PC-9 (cell line): ENCODE measurements around the gene ALG14. TPM values are rescaled to one million over a fixed set of nuclear protein-coding genes. Genes with fewer than 3 reads are reported as not detected.

Experiments
- BruUV-seq: library from RNA; stranded (reverse); fragments of 400-500 nt; replicated peaks from 2 replicates; lab custom pipeline; 2021; lab: Mats Ljungman, UMichigan
- CTCF ChIA-PET: fragments of 300-600 bp; sonication (Branson Sonifier 250); formaldehyde crosslinking; loops from one replicate; lab custom pipeline; 2022; ENCODE audit warnings: antibody characterized with exemption; lab: Charles Lee
- POLR2A ChIA-PET: fragments of 300-600 bp; sonication (Branson Sonifier 250); formaldehyde crosslinking; loops from one replicate; lab custom pipeline; 2022; ENCODE audit warnings: antibody characterized with exemption; ENCODE audit not compliant: unreplicated experiment; lab: Charles Lee
- DNase-seq, 2 experiments: peaks; one replicate each; pipeline versions ENCODE4 v3.0.0 to v3.0.0-alpha.2; 2015 to 2022; ENCODE audit warnings: mixed read lengths in 1 of 2
- H2AFZ ChIP-seq: fragments of 200-600 bp; sonication (generic); 2 replicates; pipeline ENCODE4 v1.8.1; 2017; ENCODE audit warnings: antibody characterized with exemption
- H3F3A ChIP-seq: fragments of 200-600 bp; sonication (generic); 2 replicates; pipeline ENCODE4 v1.8.1; 2017; ENCODE audit warnings: antibody characterized with exemption, mild to moderate bottlenecking, low read depth; ENCODE audit not compliant: insufficient read depth
- H3K27ac ChIP-seq: fragments of 200-600 bp; sonication (generic); 2 replicates; pipeline ENCODE4 v1.6.1; 2016; ENCODE audit warnings: mixed run types
- H3K27me3 ChIP-seq: fragments of 200-600 bp; sonication (generic); 2 replicates; pipeline ENCODE4 v1.6.1; 2016; ENCODE audit warnings: low read depth, mixed run types; ENCODE audit not compliant: insufficient read depth
- H3K36me3 ChIP-seq: fragments of 200-600 bp; sonication (generic); 2 replicates; pipeline ENCODE4 v1.6.1; 2016; ENCODE audit warnings: low read depth, mixed run types
- H3K4me1 ChIP-seq: fragments of 200-600 bp; sonication (generic); replicated peaks from 2 replicates; pipeline ENCODE4 v1.6.1; 2016; ENCODE audit warnings: mixed run types; ENCODE audit not compliant: insufficient read depth
- H3K4me2 ChIP-seq: fragments of 200-600 bp; sonication (generic); 2 replicates; pipeline ENCODE4 v1.6.1; 2017; ENCODE audit warnings: mixed run types
- H3K4me3 ChIP-seq: fragments of 200-600 bp; sonication (generic); 2 replicates; pipeline ENCODE4 v1.6.1; 2016; ENCODE audit warnings: mixed run types
- H3K79me2 ChIP-seq: fragments of 200-600 bp; sonication (generic); 2 replicates; pipeline ENCODE4 v1.6.1; 2017; ENCODE audit warnings: low read depth, mixed run types
- H3K9me2 ChIP-seq: fragments of 200-600 bp; sonication (generic); 2 replicates; pipeline ENCODE4 v1.8.1; 2017; ENCODE audit warnings: mild to moderate bottlenecking; ENCODE audit not compliant: insufficient read depth
- H3K9me3 ChIP-seq: fragments of 200-600 bp; sonication (generic); 2 replicates; pipeline ENCODE4 v1.8.1; 2016; ENCODE audit warnings: low read depth; ENCODE audit not compliant: insufficient read depth
- H4K20me1 ChIP-seq: fragments of 200-600 bp; sonication (generic); 2 replicates; pipeline ENCODE4 v1.8.1; 2017; ENCODE audit not compliant: insufficient read depth
- EZH2 ChIP-seq: fragments of 200-600 bp; sonication (generic); IDR thresholded peaks from 2 replicates; pipeline ENCODE4 v1.8.0; 2017; ENCODE audit warnings: antibody characterized with exemption, low read depth
- intact Hi-C: fragments of 100-400 bp; cut with micrococcal nuclease; formaldehyde crosslinking; loops from one replicate; pipeline ENCODE4 v1.10.0; 2022; ENCODE audit not compliant: unreplicated experiment
- total RNA-seq: library from RNA; stranded (reverse); gene quantifications from 2 replicates; pipeline ENCODE4 v1.2.3, GENCODE V29; 2021
- TF ChIP-seq, protein P1 (sequence below): fragments of 200-600 bp; sonication (generic); conservative IDR thresholded peaks from 2 replicates; pipeline ENCODE4 v1.6.1; 2017; ENCODE audit warnings: mixed run types, antibody characterized with exemption, mild to moderate bottlenecking, moderate library complexity

The ALG14 gene
- total RNA-seq, 1 experiment from 2014 or later = 8.6 TPM

DNA sequence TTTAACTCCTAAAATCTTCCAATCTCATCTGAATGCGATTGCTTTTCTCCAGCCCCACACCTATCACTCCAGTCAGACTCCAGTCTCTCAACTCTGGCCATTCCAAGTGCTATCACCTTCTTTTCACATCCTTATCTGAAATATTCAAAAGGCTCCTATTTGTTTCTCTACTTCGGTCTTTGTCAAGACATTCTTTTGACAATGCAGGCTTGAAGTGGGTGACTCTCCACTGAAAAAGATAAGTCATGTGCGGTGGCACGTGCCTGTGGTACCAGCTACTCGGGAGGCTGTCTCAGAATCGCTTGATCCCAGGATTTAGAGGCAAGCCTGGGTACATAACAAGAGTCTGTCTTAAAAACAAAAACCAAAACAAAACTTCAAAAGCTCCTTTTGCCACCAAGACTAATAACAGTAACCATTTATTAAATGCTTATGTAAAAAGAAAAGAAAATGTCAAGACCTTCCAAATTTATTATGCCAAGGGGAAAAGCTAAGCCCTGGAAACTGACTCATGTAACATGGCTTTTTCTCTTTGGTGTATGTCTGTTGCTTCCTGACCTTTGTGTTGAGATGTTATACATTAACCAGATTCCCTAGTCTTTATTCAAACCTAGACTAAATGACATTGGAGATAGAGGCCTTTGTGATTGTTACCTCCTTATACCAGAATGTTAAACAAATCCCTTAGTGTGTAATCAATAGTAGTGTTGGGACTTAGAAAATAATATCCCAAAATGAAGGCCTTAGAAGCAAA lies 3.6 kb downstream of the ALG14 start:
- no TSS peak for BruUV-seq
- H3K79me2 ChIP-seq = peaks cover 10% of the 10 kb centered on the region
- H3F3A ChIP-seq = no peaks in the 10 kb centered on the region
- no peak for TF ChIP-seq EZH2
- no peak overlapping the region for H3K4me2 ChIP-seq
- no peaks in the 10 kb centered on the region for H4K20me1 ChIP-seq
- intact Hi-C loops = no loop called here
- H3K9me3 ChIP-seq = no peaks in the 10 kb centered on the region
- no peaks in the 10 kb centered on the region; the same call in 1 of the 2 replicates for H3K9me2 ChIP-seq
- no peaks in the 10 kb centered on the region for H3K27me3 ChIP-seq
- peaks cover 15% of the 10 kb centered on the region for H3K4me1 ChIP-seq
- DNase-seq = no peak
- POLR2A ChIA-PET = no interaction called here
- no peaks in the 10 kb centered on the region; the same call in 1 of the 2 replicates for H3K36me3 ChIP-seq
- no peak overlapping the region for H3K27ac ChIP-seq
- H3K4me3 ChIP-seq = no peak overlapping the region
- H2AFZ ChIP-seq = no peak overlapping the region
- CTCF ChIA-PET = no interaction called here

DNA sequence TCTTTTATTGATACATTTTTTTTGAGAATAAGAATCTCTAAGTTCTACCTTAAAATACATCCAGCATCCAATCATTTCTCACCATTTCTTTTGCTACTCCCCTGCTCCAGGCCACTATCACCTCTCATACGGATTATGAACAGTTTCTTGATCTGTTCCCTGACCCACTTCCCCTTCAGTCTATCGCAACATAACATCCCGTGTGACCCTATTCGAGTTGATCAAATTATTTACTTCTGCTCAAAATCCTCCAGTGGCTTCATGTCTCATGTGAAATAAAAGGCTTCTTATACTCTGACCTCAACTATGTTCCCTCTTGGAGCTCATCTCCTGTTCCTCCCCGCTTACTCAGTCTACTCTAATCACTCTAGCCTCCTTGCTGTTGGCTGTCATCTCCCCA lies 5.2 kb downstream of the ALG14 start:
- Histone ChIP-seq H3K9me2 (no peaks in the 10 kb centered on the region; the same call in 1 of the 2 replicates), H3K9me3 (no peaks in the 10 kb centered on the region), H3K4me2 (no peak overlapping the region), H4K20me1 (no peaks in the 10 kb centered on the region), H3K79me2 (peaks cover 10% of the 10 kb centered on the region), H3K27ac (no peak overlapping the region), H3K4me3 (no peak overlapping the region), H3F3A (no peaks in the 10 kb centered on the region), H3K27me3 (no peaks in the 10 kb centered on the region), H3K4me1 (peaks cover 15% of the 10 kb centered on the region), H2AFZ (no peak overlapping the region), H3K36me3 (no peaks in the 10 kb centered on the region; the same call in 1 of the 2 replicates)
- intact Hi-C loops = no loop called here
- DNase-seq = no peak
- ChIA-PET CTCF (no interaction called here), POLR2A (no interaction called here)
- TF ChIP-seq, protein P1, sequence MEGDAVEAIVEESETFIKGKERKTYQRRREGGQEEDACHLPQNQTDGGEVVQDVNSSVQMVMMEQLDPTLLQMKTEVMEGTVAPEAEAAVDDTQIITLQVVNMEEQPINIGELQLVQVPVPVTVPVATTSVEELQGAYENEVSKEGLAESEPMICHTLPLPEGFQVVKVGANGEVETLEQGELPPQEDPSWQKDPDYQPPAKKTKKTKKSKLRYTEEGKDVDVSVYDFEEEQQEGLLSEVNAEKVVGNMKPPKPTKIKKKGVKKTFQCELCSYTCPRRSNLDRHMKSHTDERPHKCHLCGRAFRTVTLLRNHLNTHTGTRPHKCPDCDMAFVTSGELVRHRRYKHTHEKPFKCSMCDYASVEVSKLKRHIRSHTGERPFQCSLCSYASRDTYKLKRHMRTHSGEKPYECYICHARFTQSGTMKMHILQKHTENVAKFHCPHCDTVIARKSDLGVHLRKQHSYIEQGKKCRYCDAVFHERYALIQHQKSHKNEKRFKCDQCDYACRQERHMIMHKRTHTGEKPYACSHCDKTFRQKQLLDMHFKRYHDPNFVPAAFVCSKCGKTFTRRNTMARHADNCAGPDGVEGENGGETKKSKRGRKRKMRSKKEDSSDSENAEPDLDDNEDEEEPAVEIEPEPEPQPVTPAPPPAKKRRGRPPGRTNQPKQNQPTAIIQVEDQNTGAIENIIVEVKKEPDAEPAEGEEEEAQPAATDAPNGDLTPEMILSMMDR = no peak
- TF ChIP-seq EZH2 = no peak
- BruUV-seq = no TSS peak

DNA sequence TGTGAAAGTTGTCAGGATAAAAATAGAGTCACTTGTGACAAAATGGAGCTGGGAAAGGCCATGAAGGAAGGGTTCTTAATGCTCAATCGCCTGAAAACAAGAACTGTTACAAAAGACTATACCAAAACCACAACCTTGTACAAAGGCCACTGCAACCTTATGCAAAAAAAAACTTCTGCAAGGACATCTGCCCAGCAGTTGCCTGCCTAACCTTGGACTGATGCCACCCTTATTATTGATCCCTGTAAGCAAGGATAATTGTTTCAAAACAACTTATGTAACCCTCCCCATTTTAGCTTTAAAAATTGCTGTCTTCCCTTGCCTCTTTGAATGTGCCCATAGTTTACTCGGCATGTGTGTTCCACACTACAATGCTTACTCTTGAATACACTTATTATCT lies 5.7 kb downstream of the ALG14 start:
- H3K4me3 ChIP-seq = no peak overlapping the region
- H3F3A ChIP-seq = no peaks in the 10 kb centered on the region
- DNase-seq = no peak
- no TSS peak for BruUV-seq
- no peaks in the 10 kb centered on the region; the same call in 1 of the 2 replicates for H3K9me2 ChIP-seq
- H3K27ac ChIP-seq = no peak overlapping the region
- H3K36me3 ChIP-seq = no peaks in the 10 kb centered on the region; the same call in 1 of the 2 replicates
- TF ChIP-seq, protein P1 = no peak
- TF ChIP-seq EZH2 = no peak
- intact Hi-C loops = no loop called here
- H3K27me3 ChIP-seq = no peaks in the 10 kb centered on the region
- H4K20me1 ChIP-seq = no peaks in the 10 kb centered on the region
- POLR2A ChIA-PET = no interaction called here
- peaks cover 10% of the 10 kb centered on the region for H3K79me2 ChIP-seq
- no peak overlapping the region for H2AFZ ChIP-seq
- H3K4me1 ChIP-seq = peaks cover 15% of the 10 kb centered on the region
- no peak overlapping the region for H3K4me2 ChIP-seq
- CTCF ChIA-PET = no interaction called here
- H3K9me3 ChIP-seq = no peaks in the 10 kb centered on the region
